Stimulated activated memory B cell treated with anti-CD40 and anti-IgM and Interleukin-4, amounts not matched to agents 10 μg/mL and 1 μg/mL and 100 μg/mL, for 72 hours (primary cell): ENCODE data around the gene PGM3.
"Not testable (repeated sequence)": the region's sequence is repeated elsewhere in the genome, so short reads cannot be mapped to it uniquely, and the experiment has no call there.

Experiments
- ATAC-seq: fragments of 150-1000 bp; cut with Tn5 transposase; 2 replicates; pipeline ENCODE4 v1.10.0; 2021
- H3K27ac Mint-ChIP-seq: one replicate; pipeline ENCODE4 v1.8.0; 2022; ENCODE audit warnings: mild to moderate bottlenecking, mixed read lengths
- H3K27me3 Mint-ChIP-seq: one replicate; pipeline ENCODE4 v1.8.0; 2022; ENCODE audit warnings: mixed read lengths
- H3K36me3 Mint-ChIP-seq: one replicate; pipeline ENCODE4 v1.8.0; 2022; ENCODE audit warnings: mixed read lengths
- H3K4me1 Mint-ChIP-seq: one replicate; pipeline ENCODE4 v1.8.0; 2022; ENCODE audit warnings: mixed read lengths
- H3K4me3 Mint-ChIP-seq: one replicate; pipeline ENCODE4 v1.8.0; 2022; ENCODE audit warnings: mild to moderate bottlenecking, moderate library complexity, mixed read lengths
- H3K9me3 Mint-ChIP-seq: one replicate; pipeline ENCODE4 v1.8.0; 2022; ENCODE audit warnings: mixed read lengths

The PGM3 gene

GRCh38 chr6:83193747-83194566 lies 892 bp upstream of the PGM3 start:
- Mint-ChIP-seq H3K4me1 (peaks cover 11% of the 10 kb centered on the region), H3K4me3 (peak overlapping the region; percentile 88), H3K36me3 (peaks cover 6% of the 10 kb centered on the region), H3K9me3 (no peaks in the 10 kb centered on the region), H3K27me3 (no peaks in the 10 kb centered on the region), H3K27ac (peak overlapping the region; percentile 82)
- peak; percentile 38 for ATAC-seq

- Mint-ChIP-seq H3K27me3 (no peaks in the 10 kb centered on the region), H3K9me3 (no peaks in the 10 kb centered on the region), H3K4me3 (peak overlapping the region; percentile 88), H3K27ac (peak overlapping the region; percentile 82), H3K4me1 (peaks cover 9% of the 10 kb centered on the region), H3K36me3 (peaks cover 6% of the 10 kb centered on the region)
- ATAC-seq = no peak
These were observed 609 bp downstream of the PGM3 start for GRCh38 chr6:83192456-83192855.

GRCh38 chr6:83191974-83192373 lies 1.1 kb downstream of the PGM3 start:
- not testable (repeated sequence) for H3K9me3 Mint-ChIP-seq, H3K27me3 Mint-ChIP-seq, H3K27ac Mint-ChIP-seq, H3K4me1 Mint-ChIP-seq, H3K36me3 Mint-ChIP-seq, ATAC-seq
- peak overlapping the region; percentile 88 for H3K4me3 Mint-ChIP-seq

- Mint-ChIP-seq H3K4me1 (peaks cover 9% of the 10 kb centered on the region), H3K27me3 (no peaks in the 10 kb centered on the region), H3K9me3 (no peaks in the 10 kb centered on the region), H3K27ac (no peak overlapping the region), H3K36me3 (peaks cover 13% of the 10 kb centered on the region), H3K4me3 (no peak overlapping the region)
- ATAC-seq = no peak
These were observed 2.4 kb downstream of the PGM3 start for GRCh38 chr6:83190626-83191025.

GRCh38 chr6:83188501-83188900 lies 4.6 kb downstream of the PGM3 start:
- no peaks in the 10 kb centered on the region for H3K4me1 Mint-ChIP-seq
- no peak overlapping the region for H3K27ac Mint-ChIP-seq
- H3K4me3 Mint-ChIP-seq = no peak overlapping the region
- H3K36me3 Mint-ChIP-seq = peaks cover 30% of the 10 kb centered on the region
- no peaks in the 10 kb centered on the region for H3K9me3 Mint-ChIP-seq
- H3K27me3 Mint-ChIP-seq = no peaks in the 10 kb centered on the region
- ATAC-seq = no peak

GRCh38 chr6:83185096-83185495 lies 8.0 kb downstream of the PGM3 start:
- Mint-ChIP-seq H3K27me3 (no peaks in the 10 kb centered on the region), H3K36me3 (peaks cover 52% of the 10 kb centered on the region), H3K4me3 (no peak overlapping the region), H3K27ac (no peak overlapping the region), H3K4me1 (no peaks in the 10 kb centered on the region), H3K9me3 (no peaks in the 10 kb centered on the region)
- no peak for ATAC-seq

GRCh38 chr6:83183082-83183828 lies 9.8 kb downstream of the PGM3 start:
- Mint-ChIP-seq H3K27me3 (no peaks in the 10 kb centered on the region), H3K36me3 (peaks cover 54% of the 10 kb centered on the region), H3K4me1 (no peaks in the 10 kb centered on the region), H3K9me3 (no peaks in the 10 kb centered on the region), H3K27ac (no peak overlapping the region), H3K4me3 (no peak overlapping the region)
- ATAC-seq = no peak

- no peaks in the 10 kb centered on the region for H3K27me3 Mint-ChIP-seq
- no peak overlapping the region for H3K27ac Mint-ChIP-seq
- no peaks in the 10 kb centered on the region for H3K9me3 Mint-ChIP-seq
- ATAC-seq = no peak
- H3K36me3 Mint-ChIP-seq = peaks cover 65% of the 10 kb centered on the region
- H3K4me3 Mint-ChIP-seq = no peak overlapping the region
- H3K4me1 Mint-ChIP-seq = no peaks in the 10 kb centered on the region
These were observed 11.0 kb downstream of the PGM3 start for GRCh38 chr6:83182114-83182513.

GRCh38 chr6:83180426-83180950 lies 12.6 kb downstream of the PGM3 start:
- H3K4me3 Mint-ChIP-seq = no peak overlapping the region
- no peak overlapping the region for H3K27ac Mint-ChIP-seq
- no peaks in the 10 kb centered on the region for H3K4me1 Mint-ChIP-seq
- H3K9me3 Mint-ChIP-seq = no peaks in the 10 kb centered on the region
- no peaks in the 10 kb centered on the region for H3K27me3 Mint-ChIP-seq
- H3K36me3 Mint-ChIP-seq = peaks cover 69% of the 10 kb centered on the region
- ATAC-seq = no peak

GRCh38 chr6:83176246-83176645 lies 16.8 kb downstream of the PGM3 start:
- no peak overlapping the region for H3K4me3 Mint-ChIP-seq
- H3K27ac Mint-ChIP-seq = no peak overlapping the region
- peaks cover 57% of the 10 kb centered on the region for H3K36me3 Mint-ChIP-seq
- H3K27me3 Mint-ChIP-seq = no peaks in the 10 kb centered on the region
- no peaks in the 10 kb centered on the region for H3K4me1 Mint-ChIP-seq
- H3K9me3 Mint-ChIP-seq = no peaks in the 10 kb centered on the region
- ATAC-seq = no peak

- no peak for ATAC-seq
- Mint-ChIP-seq H3K36me3 (peaks cover 69% of the 10 kb centered on the region), H3K4me3 (no peak overlapping the region), H3K9me3 (no peaks in the 10 kb centered on the region), H3K27me3 (no peaks in the 10 kb centered on the region), H3K4me1 (no peaks in the 10 kb centered on the region), H3K27ac (no peak overlapping the region)
These were observed 23.6 kb downstream of the PGM3 start for GRCh38 chr6:83169511-83169910.

- Mint-ChIP-seq H3K27ac (no peak overlapping the region), H3K36me3 (peaks cover 67% of the 10 kb centered on the region), H3K4me3 (no peak overlapping the region), H3K27me3 (no peaks in the 10 kb centered on the region), H3K4me1 (no peaks in the 10 kb centered on the region), H3K9me3 (no peaks in the 10 kb centered on the region)
- ATAC-seq = no peak
These were observed 24.0 kb downstream of the PGM3 start for GRCh38 chr6:83169106-83169505.

GRCh38 chr6:83168556-83168955 lies 24.5 kb downstream of the PGM3 start:
- no peaks in the 10 kb centered on the region for H3K9me3 Mint-ChIP-seq
- no peak overlapping the region for H3K4me3 Mint-ChIP-seq
- H3K36me3 Mint-ChIP-seq = peaks cover 66% of the 10 kb centered on the region
- no peaks in the 10 kb centered on the region for H3K4me1 Mint-ChIP-seq
- no peaks in the 10 kb centered on the region for H3K27me3 Mint-ChIP-seq
- H3K27ac Mint-ChIP-seq = no peak overlapping the region
- no peak for ATAC-seq

GRCh38 chr6:83167726-83168278 lies 25.3 kb downstream of the PGM3 start:
- H3K4me1 Mint-ChIP-seq = no peaks in the 10 kb centered on the region
- H3K27ac Mint-ChIP-seq = no peak overlapping the region
- no peak overlapping the region for H3K4me3 Mint-ChIP-seq
- peaks cover 66% of the 10 kb centered on the region for H3K36me3 Mint-ChIP-seq
- H3K27me3 Mint-ChIP-seq = no peaks in the 10 kb centered on the region
- no peak for ATAC-seq
- no peaks in the 10 kb centered on the region for H3K9me3 Mint-ChIP-seq

GRCh38 chr6:83160167-83160566 lies 32.9 kb downstream of the PGM3 start:
- Mint-ChIP-seq H3K27me3 (no peaks in the 10 kb centered on the region), H3K27ac (no peak overlapping the region), H3K36me3 (peaks cover 35% of the 10 kb centered on the region), H3K9me3 (no peaks in the 10 kb centered on the region), H3K4me1 (no peaks in the 10 kb centered on the region), H3K4me3 (no peak overlapping the region)
- no peak for ATAC-seq
